ENCODE measurements around the gene CIDEB.
"Not testable (repeated sequence)": the region's sequence is repeated elsewhere in the genome, so short reads cannot be mapped to it uniquely, and the experiment has no call there.

CIDEB gene

GRCh38 chr14:24332268-24332993 lies 24.7 kb upstream of the CIDEB start:
- peak; percentile 38 to 72 for DNase-seq

DNA sequence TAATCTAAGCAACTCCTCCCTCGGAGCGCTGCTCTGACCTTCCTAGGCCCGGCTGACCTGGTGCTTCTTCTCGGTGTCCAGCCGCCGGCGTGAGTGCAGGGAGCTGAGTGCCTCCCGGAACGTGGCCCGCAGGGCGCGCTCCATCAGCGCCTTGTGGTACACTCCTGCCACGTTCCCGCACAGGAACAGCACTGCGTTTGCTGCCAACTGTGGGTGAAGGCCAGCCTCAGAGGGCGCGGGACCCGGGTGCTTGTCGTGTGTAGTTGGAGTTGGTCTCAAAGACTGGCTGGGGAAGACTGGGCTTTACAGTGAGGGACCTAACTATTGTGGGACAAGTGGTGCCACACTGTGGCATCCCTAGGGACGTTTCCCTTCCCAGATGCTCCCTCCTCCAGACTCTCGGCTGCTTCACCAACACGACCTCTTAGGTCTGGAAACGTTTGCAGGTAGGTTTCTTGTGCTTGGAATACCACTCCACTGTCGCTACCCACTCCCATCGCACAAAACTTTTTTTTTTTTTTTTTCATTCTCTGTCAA lies 24.0 kb upstream of the CIDEB start:
- no peak for DNase-seq

GRCh38 chr14:24330973-24331674 lies 23.3 kb upstream of the CIDEB start:
- no peak for DNase-seq

GRCh38 chr14:24329736-24330135 lies 22.0 kb upstream of the CIDEB start:
- peak; percentile 91 to 92 for DNase-seq

- no peak for DNase-seq
Measured at GRCh38 chr14:24329073-24329663, 21.4 kb upstream of the CIDEB start.

- DNase-seq, result not testable (repeated sequence)
Measured at GRCh38 chr14:24327914-24328313, 20.1 kb upstream of the CIDEB start.

- no peak for DNase-seq
Measured at GRCh38 chr14:24327303-24327702, 19.5 kb upstream of the CIDEB start.

DNA sequence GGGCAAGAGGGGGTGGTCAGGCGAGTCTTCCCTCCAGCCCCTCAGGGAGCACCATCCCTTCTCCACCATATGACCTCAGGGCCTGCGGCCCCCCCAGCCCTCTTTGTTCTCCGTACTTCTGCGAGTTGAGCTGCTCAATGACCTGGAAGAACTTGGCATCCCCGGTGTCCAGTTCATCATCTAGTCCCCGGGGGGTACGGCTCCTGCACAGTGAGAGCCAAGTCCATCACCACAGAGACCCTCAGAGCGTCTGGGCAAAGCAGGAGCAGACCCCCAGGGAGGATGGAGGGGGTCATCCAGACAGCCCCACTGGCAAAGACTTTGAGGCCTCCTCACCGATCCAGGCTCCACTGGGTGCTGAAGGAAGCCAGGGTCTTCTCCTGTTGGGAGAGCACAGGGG lies 18.2 kb upstream of the CIDEB start:
- DNase-seq, result no peak

GRCh38 chr14:24325041-24325530 lies 17.3 kb upstream of the CIDEB start:
- DNase-seq, result no peak

DNA sequence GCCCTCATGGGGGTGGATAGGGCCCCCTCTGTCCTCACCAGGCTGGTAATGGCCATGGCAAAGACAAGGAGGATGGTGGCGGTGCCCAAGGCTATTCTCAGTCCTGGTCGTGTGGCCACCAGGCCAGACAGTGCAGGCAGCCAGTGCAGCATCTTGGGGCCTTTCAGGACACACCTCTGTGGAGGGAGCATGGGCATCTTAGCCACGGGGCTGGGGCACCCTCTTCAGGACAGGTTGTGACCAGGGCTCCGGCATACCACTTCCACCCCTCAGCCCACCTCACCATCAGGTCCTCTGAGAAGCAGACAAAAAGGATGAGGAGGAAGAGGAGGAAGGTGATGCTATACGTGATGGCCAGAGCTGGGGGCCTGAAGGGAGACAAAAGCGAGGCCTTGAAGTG lies 16.2 kb upstream of the CIDEB start:
- no peak for DNase-seq

DNA sequence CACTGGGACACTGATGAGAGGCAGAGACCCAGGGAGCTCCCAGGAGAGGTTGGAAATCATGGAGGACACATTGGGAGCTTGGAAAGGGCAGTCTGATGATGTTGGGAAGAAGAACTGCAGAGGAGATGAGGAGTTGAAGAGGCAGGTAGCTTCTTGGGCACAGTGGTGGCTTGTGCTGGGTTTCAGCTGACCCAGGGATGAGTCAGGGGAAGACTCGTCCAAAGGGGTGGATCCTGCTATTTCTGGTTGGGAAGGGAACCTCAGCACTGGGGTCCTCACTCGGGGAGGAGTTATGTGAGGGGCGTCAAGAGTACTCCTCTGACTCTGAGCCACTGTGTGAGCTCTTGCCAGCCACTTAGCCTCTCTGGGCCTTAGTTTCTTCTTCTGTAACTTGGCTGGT lies 15.6 kb upstream of the CIDEB start:
- DNase-seq, result no peak

DNA sequence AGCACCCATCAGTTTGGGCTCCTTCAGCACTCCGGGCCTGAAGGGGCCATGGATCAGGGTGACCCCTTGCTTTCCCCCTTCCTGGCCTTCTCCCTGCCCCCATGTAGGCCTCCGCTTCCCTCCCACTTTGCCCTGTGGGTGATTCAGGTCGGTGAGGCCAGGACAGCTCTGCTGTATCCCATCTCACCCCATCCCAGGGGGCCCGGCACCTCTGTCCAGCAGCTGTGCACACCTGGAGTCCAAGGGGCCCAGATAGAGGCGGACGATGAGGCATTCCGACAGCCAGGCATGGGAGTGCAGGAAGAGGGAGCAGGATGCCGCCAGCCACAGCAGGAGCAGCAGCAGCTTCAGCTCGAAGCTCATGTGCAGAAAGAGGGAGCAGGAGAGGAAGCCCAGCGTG lies 14.9 kb upstream of the CIDEB start:
- no peak for DNase-seq

DNA sequence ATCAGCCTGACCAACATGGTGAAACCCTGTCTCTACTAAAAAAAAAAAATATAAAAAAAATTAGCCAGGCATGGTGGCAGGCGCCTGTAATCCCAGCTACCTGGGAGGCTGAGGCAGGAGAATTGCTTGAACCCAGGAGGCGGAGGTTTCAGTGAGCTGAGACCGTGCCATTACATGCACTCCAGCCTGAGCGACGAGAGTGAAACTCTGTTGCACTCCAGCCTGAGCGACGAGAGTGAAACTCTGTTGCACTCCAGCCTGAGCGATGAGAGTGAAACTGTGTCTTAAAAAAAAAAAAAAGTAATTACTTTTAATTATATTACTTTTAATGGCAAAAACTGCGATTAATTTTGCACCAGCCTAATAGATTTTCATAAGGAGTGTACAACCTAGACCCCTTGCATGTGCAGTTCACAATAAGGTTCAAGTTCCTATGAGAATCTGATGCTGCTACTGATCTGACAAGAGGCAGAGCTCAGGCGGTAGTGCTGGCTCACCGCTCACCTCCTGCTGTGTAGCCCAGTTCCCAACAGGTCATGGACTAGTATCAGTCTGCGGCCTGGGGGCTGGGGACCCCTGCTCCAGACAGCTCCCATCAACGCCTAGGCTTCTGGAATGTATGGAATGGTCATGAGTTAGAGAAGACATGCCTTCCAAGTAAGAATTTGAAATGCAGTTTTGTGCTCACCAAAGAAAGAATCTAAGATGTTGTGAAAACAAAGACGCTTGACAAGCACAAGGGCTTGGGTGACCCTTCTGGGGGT lies 13.6 kb upstream of the CIDEB start:
- no peak for DNase-seq

DNA sequence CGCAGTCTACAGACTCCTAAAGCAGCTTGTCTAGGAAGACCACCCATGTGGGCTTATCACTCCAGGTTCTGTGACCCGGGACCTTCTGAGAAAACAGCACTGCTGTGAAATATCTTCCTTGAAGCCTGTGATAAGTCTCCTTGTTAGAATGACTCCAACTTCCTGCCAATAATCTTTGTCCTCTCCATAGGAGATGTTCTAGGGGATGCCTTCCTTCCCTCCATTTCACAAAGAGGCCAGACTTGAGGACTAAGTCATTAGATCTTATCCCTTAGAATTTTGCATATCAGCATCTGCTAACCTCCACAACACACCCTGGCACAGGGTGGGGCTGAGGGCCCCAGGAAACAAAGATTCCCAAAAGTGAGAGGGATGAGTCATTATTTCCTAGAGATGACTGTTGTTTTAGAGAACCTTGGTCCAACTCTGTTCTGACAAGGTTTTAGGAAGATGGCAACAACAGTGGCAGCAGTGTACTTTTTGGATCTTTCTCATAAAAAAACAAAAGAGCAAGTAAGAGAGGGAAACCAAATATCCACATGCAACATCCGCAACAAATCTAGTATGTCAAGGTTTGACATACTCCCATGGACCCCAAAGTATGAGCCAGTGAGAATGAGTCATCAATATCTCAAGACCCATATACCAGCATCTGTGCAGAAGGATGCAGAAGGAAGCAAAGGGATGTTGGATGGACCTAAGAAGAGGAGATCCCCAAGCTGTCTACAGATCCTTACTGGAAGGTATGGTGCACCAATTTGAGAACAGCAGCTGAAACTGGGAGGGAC lies 9.6 kb upstream of the CIDEB start:
- DNase-seq, result no peak

DNA sequence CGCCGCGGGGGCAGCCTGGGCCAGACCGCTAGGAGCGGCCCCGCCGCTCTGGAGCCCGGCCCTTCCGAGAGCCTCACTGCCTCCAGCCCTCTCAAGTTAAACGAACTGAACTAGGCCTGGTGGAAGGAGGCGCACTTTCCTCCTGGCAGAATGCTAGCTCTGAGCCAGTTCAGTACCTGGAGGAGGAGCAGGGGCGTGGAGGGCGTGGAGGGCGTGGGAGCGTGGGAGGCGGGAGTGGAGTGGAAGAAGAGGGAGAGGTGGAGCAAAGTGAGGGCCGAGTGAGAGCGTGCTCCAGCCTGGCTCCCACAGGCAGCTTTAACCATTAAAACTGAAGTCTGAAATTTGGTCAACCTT lies 8.8 kb upstream of the CIDEB start:
- no peak for DNase-seq

GRCh38 chr14:24315807-24316596 lies 8.2 kb upstream of the CIDEB start:
- no peak for DNase-seq

DNA sequence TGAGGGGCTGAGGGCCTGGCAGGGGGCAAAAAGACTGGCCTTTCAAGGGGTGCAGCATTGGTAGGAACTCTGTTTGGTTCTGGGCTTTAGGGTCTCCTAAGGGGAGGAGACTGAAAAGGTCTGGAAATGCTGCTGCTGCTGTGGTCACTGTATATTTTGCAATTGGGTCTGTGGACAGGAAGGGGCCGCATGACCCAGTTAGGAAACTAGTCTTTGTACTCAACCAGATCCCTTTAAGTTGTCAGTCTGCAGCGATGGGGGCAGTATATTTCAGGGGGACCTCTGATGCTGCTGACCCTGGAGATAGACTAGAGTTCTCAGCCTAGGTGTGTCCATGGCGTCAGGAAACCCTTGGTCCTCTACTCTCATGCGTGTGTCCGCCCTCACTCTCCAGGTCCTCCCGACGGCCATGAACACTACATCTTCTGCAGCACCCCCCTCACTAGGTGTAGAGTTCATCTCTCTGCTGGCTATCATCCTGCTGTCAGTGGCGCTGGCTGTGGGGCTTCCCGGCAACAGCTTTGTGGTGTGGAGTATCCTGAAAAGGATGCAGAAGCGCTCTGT lies 7.5 kb upstream of the CIDEB start:
- no peak for DNase-seq

DNA sequence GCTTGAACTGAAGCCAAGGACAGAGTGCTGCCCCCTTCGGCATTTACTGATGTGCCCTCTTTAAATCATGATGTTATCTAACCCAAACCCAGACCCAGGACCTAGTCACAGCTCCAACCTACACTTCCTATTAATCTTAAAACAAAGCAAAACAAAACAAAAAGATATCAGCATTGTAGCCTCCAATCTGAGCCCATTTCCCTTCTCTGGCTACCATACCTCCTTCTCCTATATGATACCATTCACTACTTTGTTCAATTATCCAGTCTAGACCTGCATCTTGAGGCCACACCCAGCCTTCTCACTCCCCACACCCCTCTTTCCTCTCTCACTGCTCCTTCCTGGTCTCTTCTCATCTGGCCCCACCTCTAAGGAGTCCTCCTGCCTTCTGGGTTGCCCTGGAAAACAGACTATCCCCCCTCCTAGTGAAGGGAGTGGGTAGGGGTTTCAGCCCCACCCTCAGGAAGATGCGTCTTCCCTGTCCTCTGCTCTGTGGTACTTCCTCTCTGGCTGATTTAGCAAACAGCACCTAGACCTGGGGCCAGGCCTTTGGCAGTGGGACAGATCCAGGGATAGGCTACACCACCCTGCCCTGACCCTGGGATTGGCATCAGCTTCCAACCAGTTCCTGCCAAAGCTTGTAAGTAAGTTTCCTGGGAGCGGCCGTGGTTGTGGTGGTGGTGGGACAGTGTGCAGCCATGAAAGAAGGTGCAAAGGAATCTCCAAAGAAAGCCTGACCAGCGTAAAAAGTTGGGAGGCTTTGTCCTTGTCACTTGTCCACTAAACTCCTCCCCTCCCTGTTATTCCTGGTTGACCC lies 6.8 kb upstream of the CIDEB start:
- no peak for DNase-seq

DNA sequence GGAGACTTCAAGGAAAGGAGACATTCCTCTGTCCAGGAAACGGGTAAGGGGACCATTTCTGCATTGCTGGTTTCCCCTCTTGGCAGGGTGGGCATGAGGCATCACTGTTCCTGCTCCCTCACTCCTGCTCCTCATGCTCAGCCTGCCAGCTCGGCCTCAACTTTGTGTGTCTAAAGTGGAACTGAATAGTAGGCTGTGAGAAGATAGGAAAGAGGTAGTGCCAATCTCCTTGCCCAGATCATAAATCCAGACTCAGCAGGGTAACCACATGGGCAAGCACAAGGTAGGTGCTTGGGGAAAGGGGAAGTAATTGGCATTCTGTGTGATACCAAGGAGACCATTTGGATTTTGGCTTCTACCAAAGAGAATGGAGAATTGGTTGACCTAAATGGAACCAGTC lies 6.1 kb upstream of the CIDEB start:
- DNase-seq, result no peak
